ENCODE data around the gene NOX5.

The NOX5 gene

GRCh38 chr15:69037482-69037881, 23.0 kb downstream of the NOX5 start:
- TF ChIP-seq EZH2phosphoT487 (IDR thresholded peaks at IDR 0.05; ENCODE audit: low read depth) (no peak), CTCF (IDR thresholded peaks at IDR 0.05; ENCODE audit: low read depth, low read length) (no peak)
- no peak overlapping the region for H3K27ac ChIP-seq (ENCODE audit: low read length)
- H3K9ac ChIP-seq (ENCODE audit: low read length) = no peak overlapping the region

GRCh38 chr15:69037977-69038376, 23.5 kb downstream of the NOX5 start:
- H3K27ac ChIP-seq (ENCODE audit: low read length) = no peak overlapping the region
- no peak overlapping the region for H3K4me3 ChIP-seq (ENCODE audit: low read length)
- H3K9ac ChIP-seq (ENCODE audit: low read length) = no peak overlapping the region
- no peaks in the 10 kb centered on the region for H3K9me3 ChIP-seq (ENCODE audit: insufficient read depth, low read length)
- no peaks in the 10 kb centered on the region for H4K20me1 ChIP-seq (ENCODE audit: insufficient read depth, low read length)
- no peaks in the 10 kb centered on the region; the same call in 1 of the 2 replicates for H3K27me3 ChIP-seq (ENCODE audit: low read depth, low read length)
- H2AFZ ChIP-seq (ENCODE audit: low read depth, low read length) = no peak overlapping the region
- H3K79me2 ChIP-seq (ENCODE audit: low read length) = no peaks in the 10 kb centered on the region
- TF ChIP-seq EZH2phosphoT487 (IDR thresholded peaks at IDR 0.05; ENCODE audit: low read depth) = no peak
- no peak for TF ChIP-seq CTCF (IDR thresholded peaks at IDR 0.05; ENCODE audit: low read depth, low read length)
- H3K4me2 ChIP-seq (ENCODE audit: low read length) = no peak overlapping the region
- no peaks in the 10 kb centered on the region for H3K4me1 ChIP-seq (ENCODE audit: low read length)
- H3K36me3 ChIP-seq (replicated peaks; ENCODE audit: low read depth, low read length) = no peaks in the 10 kb centered on the region

More at GRCh38 chr15:69037482-69037881, 23.0 kb downstream of the NOX5 start:
- H3K36me3 ChIP-seq (replicated peaks; ENCODE audit: low read depth, low read length) = no peaks in the 10 kb centered on the region
- H3K4me1 ChIP-seq (ENCODE audit: low read length) = no peaks in the 10 kb centered on the region
- H3K79me2 ChIP-seq (ENCODE audit: low read length) = no peaks in the 10 kb centered on the region
- no peak overlapping the region for H3K4me3 ChIP-seq (ENCODE audit: low read length)
- no peak overlapping the region for H3K4me2 ChIP-seq (ENCODE audit: low read length)
- H3K9me3 ChIP-seq (ENCODE audit: insufficient read depth, low read length) = no peaks in the 10 kb centered on the region
- H2AFZ ChIP-seq (ENCODE audit: low read depth, low read length) = no peak overlapping the region
- no peaks in the 10 kb centered on the region; the same call in 1 of the 2 replicates for H3K27me3 ChIP-seq (ENCODE audit: low read depth, low read length)
- no peaks in the 10 kb centered on the region for H4K20me1 ChIP-seq (ENCODE audit: insufficient read depth, low read length)

GRCh38 chr15:69038508-69038907, 24.0 kb downstream of the NOX5 start:
- no peak overlapping the region for H2AFZ ChIP-seq (ENCODE audit: low read depth, low read length)
- no peak overlapping the region for H3K9ac ChIP-seq (ENCODE audit: low read length)
- H3K4me1 ChIP-seq (ENCODE audit: low read length) = no peaks in the 10 kb centered on the region
- H3K9me3 ChIP-seq (ENCODE audit: insufficient read depth, low read length) = no peaks in the 10 kb centered on the region
- no peak overlapping the region for H3K27ac ChIP-seq (ENCODE audit: low read length)
- no peaks in the 10 kb centered on the region; the same call in 1 of the 2 replicates for H3K27me3 ChIP-seq (ENCODE audit: low read depth, low read length)
- H3K4me3 ChIP-seq (ENCODE audit: low read length) = no peak overlapping the region
- H3K36me3 ChIP-seq (replicated peaks; ENCODE audit: low read depth, low read length) = no peaks in the 10 kb centered on the region
- no peaks in the 10 kb centered on the region for H4K20me1 ChIP-seq (ENCODE audit: insufficient read depth, low read length)
- no peaks in the 10 kb centered on the region for H3K79me2 ChIP-seq (ENCODE audit: low read length)
- no peak overlapping the region for H3K4me2 ChIP-seq (ENCODE audit: low read length)
- TF ChIP-seq CTCF (IDR thresholded peaks at IDR 0.05; ENCODE audit: low read depth, low read length) (no peak), EZH2phosphoT487 (IDR thresholded peaks at IDR 0.05; ENCODE audit: low read depth) (no peak)

- Histone ChIP-seq H3K9me3 (ENCODE audit: insufficient read depth, low read length) (no peaks in the 10 kb centered on the region), H4K20me1 (ENCODE audit: insufficient read depth, low read length) (no peaks in the 10 kb centered on the region), H3K4me3 (ENCODE audit: low read length) (no peak overlapping the region), H3K36me3 (replicated peaks; ENCODE audit: low read depth, low read length) (no peaks in the 10 kb centered on the region), H3K79me2 (ENCODE audit: low read length) (no peaks in the 10 kb centered on the region), H2AFZ (ENCODE audit: low read depth, low read length) (no peak overlapping the region), H3K27ac (ENCODE audit: low read length) (no peak overlapping the region), H3K27me3 (ENCODE audit: low read depth, low read length) (no peaks in the 10 kb centered on the region; the same call in 1 of the 2 replicates), H3K9ac (ENCODE audit: low read length) (no peak overlapping the region), H3K4me1 (ENCODE audit: low read length) (no peaks in the 10 kb centered on the region), H3K4me2 (ENCODE audit: low read length) (no peak overlapping the region)
- no peak for TF ChIP-seq CTCF (IDR thresholded peaks at IDR 0.05; ENCODE audit: low read depth, low read length)
- no peak for TF ChIP-seq EZH2phosphoT487 (IDR thresholded peaks at IDR 0.05; ENCODE audit: low read depth)
These were observed 25.2 kb downstream of the NOX5 start for GRCh38 chr15:69039516-69040225.
